Activated B cell treated with CpG ODN at 0.5 μM for 24 hours (primary cell): Measurements from ENCODE around the gene DEPDC5. TPM values are rescaled to one million over a fixed set of nuclear protein-coding genes. Genes with fewer than 3 reads are reported as not detected.

Source experiments
- ATAC-seq: fragments of 200-7000 bp; cut with Tn5 transposase; one replicate; pipeline ENCODE4 v1.10.0; 2021; ENCODE audit warnings: low read depth, mild to moderate bottlenecking, moderate library complexity
- CTCF ChIA-PET: fragments of 350-600 bp; sonication (Branson Sonifier 250); formaldehyde crosslinking; loops from one replicate; lab custom pipeline; 2021; ENCODE audit warnings: antibody characterized with exemption; lab: Charles Lee
- POLR2A ChIA-PET: fragments of 350-600 bp; sonication (Branson Sonifier 250); formaldehyde crosslinking; loops from one replicate; lab custom pipeline; 2021; ENCODE audit warnings: antibody characterized with exemption; lab: Charles Lee
- DNase-seq: peaks from one replicate; pipeline ENCODE4 v3.0.0; 2022
- H3K27ac Mint-ChIP-seq: one replicate; pipeline ENCODE4 v1.8.0; 2020; ENCODE audit warnings: mixed read lengths
- H3K27me3 Mint-ChIP-seq: one replicate; pipeline ENCODE4 v1.8.0; 2021; ENCODE audit warnings: mixed read lengths
- H3K36me3 Mint-ChIP-seq: one replicate; pipeline ENCODE4 v1.8.0; 2021; ENCODE audit warnings: low read depth, mixed read lengths
- H3K4me1 Mint-ChIP-seq: one replicate; pipeline ENCODE4 v1.8.0; 2021; ENCODE audit warnings: mixed read lengths
- H3K4me3 Mint-ChIP-seq: one replicate; pipeline ENCODE4 v1.8.0; 2020; ENCODE audit warnings: mild to moderate bottlenecking, mixed read lengths
- H3K9me3 Mint-ChIP-seq: one replicate; pipeline ENCODE4 v1.8.0; 2020; ENCODE audit warnings: mixed read lengths
- intact Hi-C: fragments of 100-400 bp; cut with micrococcal nuclease; formaldehyde crosslinking; loops from one replicate; pipeline ENCODE4 v1.15.1; 2024
- total RNA-seq: library from RNA; stranded (reverse); gene quantifications from 2 replicates; pipeline ENCODE4 v1.2.3, GENCODE V29; 2022
- TF ChIP-seq, protein P1 (sequence below): fragments of 200-600 bp; IDR thresholded peaks from one replicate; pipeline ENCODE4 v1.8.0; 2022; ENCODE audit warnings: antibody characterized with exemption, mild to moderate bottlenecking

Gene DEPDC5
- total RNA-seq, 1 donor from 2014 or later, result 79.1 TPM

DNA sequence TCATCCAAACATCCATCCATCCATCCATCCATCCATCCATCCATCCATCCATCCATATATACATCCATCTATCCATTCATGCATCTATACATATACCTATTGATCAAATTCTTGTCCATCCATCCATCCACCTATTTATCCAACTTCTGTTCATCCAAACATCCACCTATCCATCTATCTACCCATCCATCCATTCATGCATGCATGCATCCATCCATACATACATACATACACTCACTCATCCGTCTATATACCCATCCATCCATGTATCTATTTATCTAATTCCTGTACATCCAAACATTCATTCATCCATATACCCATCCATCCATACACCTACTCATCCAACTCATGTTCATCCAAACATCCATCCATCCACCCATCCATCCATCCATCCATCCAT is 171.2 kb downstream of the DEPDC5 start:
- peaks cover 7% of the 10 kb centered on the region for H3K27me3 Mint-ChIP-seq
- intact Hi-C loops, result no loop called here
- TF ChIP-seq, protein P1, sequence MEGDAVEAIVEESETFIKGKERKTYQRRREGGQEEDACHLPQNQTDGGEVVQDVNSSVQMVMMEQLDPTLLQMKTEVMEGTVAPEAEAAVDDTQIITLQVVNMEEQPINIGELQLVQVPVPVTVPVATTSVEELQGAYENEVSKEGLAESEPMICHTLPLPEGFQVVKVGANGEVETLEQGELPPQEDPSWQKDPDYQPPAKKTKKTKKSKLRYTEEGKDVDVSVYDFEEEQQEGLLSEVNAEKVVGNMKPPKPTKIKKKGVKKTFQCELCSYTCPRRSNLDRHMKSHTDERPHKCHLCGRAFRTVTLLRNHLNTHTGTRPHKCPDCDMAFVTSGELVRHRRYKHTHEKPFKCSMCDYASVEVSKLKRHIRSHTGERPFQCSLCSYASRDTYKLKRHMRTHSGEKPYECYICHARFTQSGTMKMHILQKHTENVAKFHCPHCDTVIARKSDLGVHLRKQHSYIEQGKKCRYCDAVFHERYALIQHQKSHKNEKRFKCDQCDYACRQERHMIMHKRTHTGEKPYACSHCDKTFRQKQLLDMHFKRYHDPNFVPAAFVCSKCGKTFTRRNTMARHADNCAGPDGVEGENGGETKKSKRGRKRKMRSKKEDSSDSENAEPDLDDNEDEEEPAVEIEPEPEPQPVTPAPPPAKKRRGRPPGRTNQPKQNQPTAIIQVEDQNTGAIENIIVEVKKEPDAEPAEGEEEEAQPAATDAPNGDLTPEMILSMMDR, result no peak
- POLR2A ChIA-PET, result no interaction called here
- CTCF ChIA-PET, result no interaction called here
- H3K27ac Mint-ChIP-seq, result no peak overlapping the region
- DNase-seq, result no peak
- H3K4me1 Mint-ChIP-seq, result peaks cover 16% of the 10 kb centered on the region
- H3K9me3 Mint-ChIP-seq, result no peaks in the 10 kb centered on the region
- H3K36me3 Mint-ChIP-seq, result no peaks in the 10 kb centered on the region
- ATAC-seq, result no peak
- H3K4me3 Mint-ChIP-seq, result no peak overlapping the region

DNA sequence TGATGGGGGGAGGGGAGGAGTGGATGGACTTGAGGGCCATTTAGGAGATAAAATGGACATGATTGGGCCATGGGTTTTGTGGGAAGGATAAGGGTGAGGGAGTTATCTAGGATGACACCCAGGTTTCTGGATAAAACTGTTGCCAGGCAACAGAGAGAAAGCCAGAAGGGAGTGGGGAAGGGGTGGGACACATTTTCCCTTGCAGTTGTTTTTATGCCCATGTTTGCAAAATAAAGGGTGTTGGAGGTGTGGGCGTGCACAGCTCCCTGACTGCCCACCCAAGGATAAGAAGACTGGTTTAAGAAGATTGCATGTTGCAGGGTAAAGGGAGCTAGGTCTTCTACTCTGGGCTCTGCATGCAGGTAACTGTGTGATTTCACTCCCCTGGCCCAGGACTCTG is 172.2 kb downstream of the DEPDC5 start:
- POLR2A ChIA-PET, result no interaction called here
- Mint-ChIP-seq H3K27me3 (peaks cover 7% of the 10 kb centered on the region), H3K36me3 (no peaks in the 10 kb centered on the region), H3K4me3 (no peak overlapping the region), H3K9me3 (no peaks in the 10 kb centered on the region), H3K4me1 (peaks cover 16% of the 10 kb centered on the region), H3K27ac (no peak overlapping the region)
- DNase-seq (no peak), ATAC-seq (no peak)
- CTCF ChIA-PET, result no interaction called here
- TF ChIP-seq, protein P1, result no peak
- intact Hi-C loops, result no loop called here

GRCh38 chr22:31926969-31927368 is 173.2 kb downstream of the DEPDC5 start:
- Mint-ChIP-seq H3K36me3 (no peaks in the 10 kb centered on the region), H3K4me3 (no peak overlapping the region), H3K9me3 (no peaks in the 10 kb centered on the region), H3K27ac (no peak overlapping the region), H3K27me3 (peaks cover 7% of the 10 kb centered on the region), H3K4me1 (peaks cover 16% of the 10 kb centered on the region)
- ChIA-PET POLR2A (no interaction called here), CTCF (no interaction called here)
- no peak for ATAC-seq
- intact Hi-C loops, result no loop called here
- DNase-seq, result no peak
- TF ChIP-seq, protein P1, result no peak

DNA sequence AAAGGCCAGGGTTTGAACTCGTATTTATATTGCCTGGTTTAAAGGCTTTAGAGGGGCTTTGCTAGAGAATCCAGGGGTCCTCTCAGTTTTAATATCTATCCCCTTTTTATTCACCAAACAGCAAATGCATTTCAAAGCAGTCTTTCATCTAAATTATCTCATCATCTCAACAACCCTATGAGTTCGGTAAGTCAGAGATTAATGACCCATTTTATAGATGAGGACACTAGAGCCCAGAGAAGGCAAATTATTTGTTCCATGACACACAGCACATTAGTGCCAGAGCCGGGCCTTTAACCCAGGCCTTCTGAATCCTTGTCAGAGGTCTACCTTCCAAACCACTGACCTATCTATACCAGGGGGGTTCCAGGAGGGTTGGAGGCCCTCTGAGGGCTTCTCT is 173.7 kb downstream of the DEPDC5 start:
- Mint-ChIP-seq H3K4me1 (peaks cover 13% of the 10 kb centered on the region), H3K27ac (no peak overlapping the region), H3K36me3 (no peaks in the 10 kb centered on the region), H3K27me3 (peaks cover 7% of the 10 kb centered on the region), H3K9me3 (no peaks in the 10 kb centered on the region), H3K4me3 (no peak overlapping the region)
- POLR2A ChIA-PET, result no interaction called here
- ATAC-seq, result no peak
- CTCF ChIA-PET, result no interaction called here
- intact Hi-C loops, result no loop called here
- DNase-seq, result no peak
- TF ChIP-seq, protein P1, result no peak

DNA sequence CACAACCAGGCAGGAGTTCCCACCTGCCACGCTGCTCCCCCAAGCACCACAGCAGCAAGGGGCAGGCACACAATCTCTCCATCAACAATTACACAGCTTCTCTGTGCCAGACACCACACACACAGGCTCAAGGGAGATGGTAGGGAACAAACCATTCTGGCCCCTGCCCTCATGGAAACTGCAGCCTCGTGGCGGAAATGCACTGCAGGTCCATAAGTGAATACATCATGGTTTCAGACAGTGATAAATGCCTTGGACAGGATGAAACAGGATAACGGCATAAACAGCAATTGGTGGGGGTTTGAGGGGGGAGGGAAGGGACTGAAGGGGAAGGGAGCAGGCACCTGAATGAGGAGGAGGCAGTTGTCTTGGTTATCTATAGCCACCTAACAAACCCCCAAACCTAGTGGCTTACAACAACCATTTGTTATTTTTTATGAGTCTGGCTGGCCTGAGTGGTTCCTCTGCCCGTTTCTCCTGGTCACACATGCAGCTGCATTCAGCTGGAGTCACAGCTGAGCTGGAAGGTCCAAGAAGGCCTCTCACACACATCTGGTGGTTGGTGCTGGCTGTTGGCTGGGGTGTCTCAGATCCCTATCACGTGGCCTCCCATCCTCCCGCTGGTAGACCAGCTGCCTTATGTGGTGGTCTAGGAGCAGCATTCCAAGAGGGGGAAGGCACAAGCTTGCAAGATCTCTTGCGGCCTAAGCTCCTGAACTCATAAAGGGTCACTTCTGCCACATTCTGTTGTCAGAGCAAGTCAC is 175.5 kb downstream of the DEPDC5 start:
- intact Hi-C loops, result no loop called here
- CTCF ChIA-PET, result interaction anchor here (0.6 kb wide), 1 partner anchor 1313 kb away, joined by 3 read pairs; no protein-coding TSS in a partner anchor

More for the DNA sequence above, 175.5 kb downstream of the DEPDC5 start:
- Mint-ChIP-seq H3K27me3 (peaks cover 7% of the 10 kb centered on the region), H3K9me3 (no peaks in the 10 kb centered on the region), H3K4me3 (no peak overlapping the region), H3K4me1 (no peaks in the 10 kb centered on the region), H3K36me3 (no peaks in the 10 kb centered on the region), H3K27ac (no peak overlapping the region)
- DNase-seq (no peak), ATAC-seq (no peak)
- TF ChIP-seq, protein P1, result no peak
- POLR2A ChIA-PET, result no interaction called here
